Measurements from ENCODE around the gene ZNF12.

GRCh38 chr7:6650521-6651011, 56.2 kb downstream of the ZNF12 start:
- TF ChIP-seq, protein P1, sequence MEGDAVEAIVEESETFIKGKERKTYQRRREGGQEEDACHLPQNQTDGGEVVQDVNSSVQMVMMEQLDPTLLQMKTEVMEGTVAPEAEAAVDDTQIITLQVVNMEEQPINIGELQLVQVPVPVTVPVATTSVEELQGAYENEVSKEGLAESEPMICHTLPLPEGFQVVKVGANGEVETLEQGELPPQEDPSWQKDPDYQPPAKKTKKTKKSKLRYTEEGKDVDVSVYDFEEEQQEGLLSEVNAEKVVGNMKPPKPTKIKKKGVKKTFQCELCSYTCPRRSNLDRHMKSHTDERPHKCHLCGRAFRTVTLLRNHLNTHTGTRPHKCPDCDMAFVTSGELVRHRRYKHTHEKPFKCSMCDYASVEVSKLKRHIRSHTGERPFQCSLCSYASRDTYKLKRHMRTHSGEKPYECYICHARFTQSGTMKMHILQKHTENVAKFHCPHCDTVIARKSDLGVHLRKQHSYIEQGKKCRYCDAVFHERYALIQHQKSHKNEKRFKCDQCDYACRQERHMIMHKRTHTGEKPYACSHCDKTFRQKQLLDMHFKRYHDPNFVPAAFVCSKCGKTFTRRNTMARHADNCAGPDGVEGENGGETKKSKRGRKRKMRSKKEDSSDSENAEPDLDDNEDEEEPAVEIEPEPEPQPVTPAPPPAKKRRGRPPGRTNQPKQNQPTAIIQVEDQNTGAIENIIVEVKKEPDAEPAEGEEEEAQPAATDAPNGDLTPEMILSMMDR (IDR thresholded peaks at IDR 0.05; ENCODE audit: insufficient read depth, low read depth, low read length): no peak
- TF ChIP-seq EZH2 (IDR thresholded peaks at IDR 0.05; ENCODE audit: insufficient read depth, low read length): no peak
